Left lobe of liver (tissue), 2 donors: ENCODE measurements around the gene DNAJC6. TPM values are rescaled to one million over a fixed set of nuclear protein-coding genes. Genes with fewer than 3 reads are reported as not detected.

ENCODE experiments used
- ATAC-seq: fragments of 200-7000 bp; cut with Tn5 transposase; one replicate; pipeline ENCODE4 v1.9.1; 2020; ENCODE audit warnings: mild to moderate bottlenecking, moderate library complexity
- DNase-seq: peaks from one replicate; pipeline ENCODE4 v3.0.0-alpha.2; 2020; ENCODE audit warnings: low spot score
- total RNA-seq: library from RNA; stranded (reverse); gene quantifications from one replicate; pipeline ENCODE4 v1.2.1, GENCODE V29; 2021
- donor health status: DM: no; HTN: no; CAD: no; lungs with moderate emphysema.
- donor health status: DM: no; HTN: yes; CAD: no.

Gene DNAJC6
- total RNA-seq, 1 donor from 2014 or later = 0.25 TPM

DNA sequence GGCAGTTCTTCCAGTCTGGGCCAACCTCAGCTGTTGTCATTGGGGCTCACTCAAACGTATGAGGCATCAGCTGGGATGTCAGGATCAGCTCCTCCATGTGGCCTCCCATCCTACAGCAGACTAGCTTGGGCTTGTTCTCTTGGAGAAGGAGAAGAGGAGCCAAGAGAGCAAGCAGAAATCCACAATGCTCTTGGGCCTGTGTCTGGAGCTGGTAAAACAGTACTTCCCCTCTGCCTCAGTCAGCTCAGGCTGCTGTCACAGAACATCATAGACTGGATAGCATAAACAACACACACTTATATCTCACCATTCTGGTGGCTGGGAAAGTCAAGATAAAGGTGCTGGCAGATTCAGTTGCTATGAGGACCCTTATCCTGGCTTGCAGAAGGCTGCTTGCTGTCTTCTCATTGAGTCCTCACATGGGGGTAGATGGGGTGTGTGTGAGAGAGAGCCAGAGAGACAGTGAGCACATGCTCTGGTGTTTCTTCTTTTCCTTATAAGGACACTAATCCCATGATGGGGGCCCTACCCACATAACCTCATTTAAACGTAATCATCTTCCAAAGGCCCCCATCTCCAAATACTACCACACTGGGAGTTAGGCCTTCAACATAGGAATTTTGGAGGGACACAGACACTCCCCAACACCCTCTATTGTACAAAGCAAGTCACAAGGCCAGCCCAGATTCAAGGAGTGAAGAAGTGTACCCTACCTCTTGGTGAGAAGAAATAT, 16.3 kb upstream of the DNAJC6 start:
- ATAC-seq (no peak), DNase-seq (no peak)

- DNase-seq (no peak), ATAC-seq (no peak)
These were observed 11.6 kb upstream of the DNAJC6 start for GRCh38 chr1:65297706-65298105.

DNA sequence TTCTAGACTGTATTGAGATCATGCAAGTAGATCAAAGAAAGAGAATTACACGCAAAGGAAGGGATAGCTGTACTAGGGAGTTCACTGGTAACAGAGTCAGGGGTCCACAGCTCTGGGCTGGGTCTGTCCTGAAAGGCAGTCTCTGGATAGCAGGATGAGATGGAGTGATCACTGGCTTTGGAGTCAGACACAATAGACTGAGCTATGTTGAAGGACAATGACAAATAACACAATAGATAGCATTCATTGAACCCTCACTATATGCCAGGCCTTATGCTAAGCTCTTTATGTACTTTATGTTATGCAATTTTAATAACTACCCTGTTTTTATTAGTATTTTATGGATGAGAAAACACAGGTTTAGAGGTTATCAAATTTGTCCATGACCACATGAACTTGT, 10.0 kb upstream of the DNAJC6 start:
- DNase-seq (no peak), ATAC-seq (no peak)

- ATAC-seq = no peak
These were observed 501 bp upstream of the DNAJC6 start for GRCh38 chr1:65308781-65309303.

DNA sequence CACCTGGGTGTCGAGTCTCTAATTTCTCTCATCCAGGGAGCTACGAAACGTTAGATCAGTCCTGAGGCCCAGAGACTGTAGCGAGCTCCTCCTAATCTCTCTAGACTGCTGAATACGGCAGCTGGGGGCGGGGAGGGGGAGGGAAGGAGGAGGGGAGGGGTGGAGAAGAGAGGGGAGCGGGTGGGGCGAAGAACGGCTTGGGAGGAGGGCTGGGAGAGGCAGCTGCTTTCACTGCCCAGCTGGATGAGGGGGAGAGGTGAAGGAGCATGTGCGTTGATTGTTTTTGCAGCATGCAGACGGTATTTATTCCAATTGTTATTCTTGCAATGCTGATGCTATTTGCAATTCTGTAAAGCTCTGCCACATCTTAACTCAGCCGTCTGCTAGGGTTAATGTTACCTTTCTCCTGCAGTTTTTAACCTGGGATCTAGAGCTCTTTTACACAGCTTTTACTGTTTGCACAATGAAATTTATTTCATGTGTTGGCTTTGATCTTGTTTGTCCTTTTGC, 790 bp downstream of the DNAJC6 start:
- no peak for DNase-seq
- no peak for ATAC-seq

More at GRCh38 chr1:65308781-65309303, 501 bp upstream of the DNAJC6 start:
- no peak for DNase-seq

DNA sequence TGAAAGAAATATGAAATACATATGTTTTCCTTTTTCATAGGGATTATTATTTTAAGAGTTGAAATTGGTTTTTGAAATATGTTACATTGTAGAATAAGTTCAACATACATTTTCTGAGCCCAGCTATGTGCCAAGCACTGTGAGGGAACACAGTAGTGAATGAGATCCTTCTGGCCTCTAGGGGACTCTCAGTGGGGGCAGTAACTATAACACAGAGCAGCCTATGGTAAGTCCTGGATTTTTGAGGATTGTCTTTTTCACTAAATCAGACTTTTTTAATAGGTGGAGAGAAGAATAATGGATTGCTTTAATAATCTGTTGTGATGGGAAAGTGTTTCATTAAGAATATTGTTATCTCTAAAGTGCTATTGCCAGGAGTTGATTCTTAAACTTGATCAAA, 2.4 kb downstream of the DNAJC6 start:
- no peak for ATAC-seq
- no peak for DNase-seq

- ATAC-seq = no peak
- DNase-seq = no peak
These were observed 6.9 kb downstream of the DNAJC6 start for GRCh38 chr1:65316233-65316632.

DNA sequence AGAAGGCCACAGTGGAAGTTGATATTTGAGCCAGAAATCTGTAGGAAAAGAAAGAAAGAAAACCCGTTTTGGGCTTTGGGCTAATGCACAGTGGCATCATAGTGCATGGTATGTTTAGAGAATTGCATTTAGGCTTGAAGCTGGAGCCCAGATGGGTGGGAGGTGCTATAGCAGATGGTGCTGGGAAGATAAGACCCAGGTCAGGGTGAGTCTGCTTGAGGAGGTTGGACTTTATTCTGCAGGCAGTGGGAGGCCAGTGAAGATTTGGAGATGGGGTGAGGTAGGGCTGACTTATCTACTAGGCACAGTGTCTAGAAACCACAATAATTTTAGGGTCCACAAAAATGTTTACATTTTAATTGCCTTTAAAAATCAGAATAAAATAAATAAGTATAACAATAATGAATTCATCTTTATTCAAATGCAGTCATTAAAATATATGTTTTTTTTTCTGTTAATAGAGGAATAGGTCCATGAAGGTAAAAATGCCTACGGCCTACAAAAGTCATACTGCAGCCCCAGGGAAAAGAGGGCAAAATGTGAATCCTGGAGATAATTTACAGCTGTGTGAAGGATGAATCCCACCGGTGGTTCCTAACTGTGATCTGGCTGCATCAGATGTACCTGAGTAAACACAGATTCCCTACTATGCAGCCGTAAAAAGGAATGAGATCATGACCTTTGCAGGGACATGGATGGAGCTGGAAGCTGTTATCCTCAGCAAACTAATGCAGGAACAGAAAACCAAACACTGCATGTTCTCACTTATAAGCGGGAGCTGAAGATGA, 8.7 kb downstream of the DNAJC6 start:
- ATAC-seq (no peak), DNase-seq (no peak)

DNA sequence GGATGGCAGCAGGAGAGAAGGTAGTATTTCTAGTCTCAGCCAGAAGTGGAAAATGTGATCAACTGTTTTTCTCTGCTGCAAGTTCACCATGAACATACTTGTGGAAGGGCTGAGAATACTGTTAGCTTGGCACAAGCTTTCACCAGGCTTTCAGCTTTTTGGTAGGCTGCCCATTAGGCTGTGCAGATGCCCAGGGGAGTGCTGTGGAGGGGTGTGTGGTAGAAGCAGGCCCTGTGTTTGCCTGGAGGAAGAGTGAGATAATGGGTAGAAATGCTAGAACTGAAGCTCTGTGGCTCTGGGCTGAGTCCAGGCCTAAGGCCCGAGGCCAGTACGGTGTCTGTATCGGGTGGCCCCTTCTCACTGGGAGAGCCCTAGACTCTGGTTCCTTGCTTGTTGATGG, 9.8 kb downstream of the DNAJC6 start:
- ATAC-seq = no peak
- DNase-seq = no peak

- no peak for ATAC-seq
- no peak for DNase-seq
These were observed 10.4 kb downstream of the DNAJC6 start for GRCh38 chr1:65319754-65320153.

GRCh38 chr1:65321879-65322278, 12.5 kb downstream of the DNAJC6 start:
- ATAC-seq = no peak
- no peak for DNase-seq

DNA sequence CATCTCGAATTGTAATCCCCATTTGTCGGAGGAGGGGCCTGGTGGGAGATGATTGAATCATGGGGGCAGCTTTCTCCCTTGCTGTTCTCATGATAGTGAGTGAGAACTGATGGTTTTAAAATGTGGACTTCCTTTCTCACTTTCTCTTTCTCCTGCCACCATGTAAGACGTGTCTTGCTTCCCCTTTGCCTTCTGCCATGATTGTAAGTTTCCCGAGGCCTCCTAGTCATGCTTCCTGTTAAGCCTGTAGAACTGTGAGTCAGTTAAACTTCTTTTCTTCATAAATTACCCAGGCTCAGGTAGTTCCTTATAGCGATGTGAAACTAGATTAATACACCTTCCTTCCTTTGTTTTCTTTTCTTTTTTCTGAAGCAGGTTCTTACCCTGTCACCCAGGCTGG, 13.9 kb downstream of the DNAJC6 start:
- no peak for DNase-seq

GRCh38 chr1:65330021-65330420, 20.7 kb downstream of the DNAJC6 start:
- ATAC-seq = no peak

More for the DNA sequence above, 13.9 kb downstream of the DNAJC6 start:
- ATAC-seq = no peak

DNA sequence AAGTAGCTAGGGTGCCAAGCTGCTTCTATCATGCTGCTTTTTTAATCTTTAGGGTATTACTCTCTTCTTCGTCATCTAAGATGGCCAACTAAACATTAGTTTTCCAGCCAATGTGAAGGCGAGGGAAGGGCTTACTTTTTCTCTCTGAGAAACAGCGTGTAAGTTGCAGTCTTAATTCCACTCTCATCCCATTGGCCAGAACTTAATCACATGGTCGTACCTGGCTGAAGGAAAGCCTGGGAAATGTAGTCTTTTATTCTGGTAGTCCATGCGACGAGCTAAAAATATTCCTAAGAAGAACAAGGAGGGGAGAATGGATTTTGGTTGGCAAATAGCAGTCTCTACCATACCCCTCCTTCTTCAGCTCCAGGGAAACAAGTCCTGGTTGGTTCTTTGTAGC, 21.5 kb downstream of the DNAJC6 start:
- no peak for ATAC-seq
- no peak for DNase-seq

More at GRCh38 chr1:65330021-65330420, 20.7 kb downstream of the DNAJC6 start:
- no peak for DNase-seq

GRCh38 chr1:65332821-65333220, 23.5 kb downstream of the DNAJC6 start:
- DNase-seq (no peak), ATAC-seq (no peak)

DNA sequence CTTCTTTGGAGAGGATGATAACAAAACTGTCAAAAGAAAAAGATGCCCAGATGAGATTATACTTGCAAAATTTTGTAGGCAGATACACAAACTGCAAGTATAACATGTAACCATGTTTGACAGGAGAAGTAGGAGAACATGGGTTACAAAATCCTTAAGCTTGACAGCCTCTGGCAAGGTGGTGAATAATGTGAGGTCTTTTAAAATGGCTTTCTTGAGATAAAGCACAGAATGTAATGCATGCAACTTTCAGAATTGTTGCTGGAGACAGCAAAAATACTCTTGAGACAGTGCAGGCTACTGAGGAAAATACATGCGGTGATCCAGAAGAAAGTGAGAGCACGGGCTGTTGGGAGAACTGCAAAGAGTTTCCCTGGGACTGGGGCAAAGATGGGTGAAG, 24.7 kb downstream of the DNAJC6 start:
- DNase-seq (no peak), ATAC-seq (no peak)

- ATAC-seq (no peak), DNase-seq (no peak)
These were observed 30.6 kb downstream of the DNAJC6 start for GRCh38 chr1:65339866-65340468.

DNA sequence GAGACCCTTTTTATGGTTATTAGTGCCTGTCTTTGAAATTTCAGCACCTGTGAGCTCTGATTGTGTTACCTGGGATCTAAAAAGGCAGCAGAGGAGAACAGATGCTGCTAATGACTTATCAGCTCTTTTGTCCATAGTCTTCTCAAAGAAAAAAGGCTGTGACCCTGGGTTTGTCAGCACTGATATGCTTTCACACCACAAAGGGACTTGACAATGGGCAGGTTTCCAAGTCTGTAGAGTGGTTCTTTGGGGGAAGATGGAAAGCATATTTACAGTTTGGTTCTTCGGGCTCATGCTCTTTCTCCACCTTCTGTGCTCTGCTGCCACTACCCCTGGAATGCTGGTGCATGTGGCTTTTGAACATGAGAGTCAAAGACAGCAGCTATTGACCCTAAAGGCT, 32.0 kb downstream of the DNAJC6 start:
- ATAC-seq = no peak
- DNase-seq = no peak

DNA sequence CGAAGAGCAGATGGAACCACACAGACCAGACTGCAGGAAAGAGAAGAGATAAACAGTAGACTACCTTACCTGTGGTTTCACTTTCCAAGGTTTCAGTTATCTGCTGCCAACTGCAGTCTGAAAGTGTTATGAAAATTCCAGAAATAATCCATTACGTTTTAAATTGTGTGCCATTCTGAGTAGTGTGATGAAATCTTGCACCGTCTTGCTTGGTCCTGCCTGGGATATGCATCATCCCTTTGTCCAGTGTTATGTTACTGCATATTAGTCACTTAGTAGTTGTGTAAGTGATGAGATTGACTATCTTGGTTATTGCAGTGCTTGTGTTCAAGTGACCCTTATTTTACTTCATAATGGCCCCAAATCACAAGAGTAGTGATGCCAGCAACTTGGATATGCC, 33.9 kb downstream of the DNAJC6 start:
- ATAC-seq (no peak), DNase-seq (no peak)

DNA sequence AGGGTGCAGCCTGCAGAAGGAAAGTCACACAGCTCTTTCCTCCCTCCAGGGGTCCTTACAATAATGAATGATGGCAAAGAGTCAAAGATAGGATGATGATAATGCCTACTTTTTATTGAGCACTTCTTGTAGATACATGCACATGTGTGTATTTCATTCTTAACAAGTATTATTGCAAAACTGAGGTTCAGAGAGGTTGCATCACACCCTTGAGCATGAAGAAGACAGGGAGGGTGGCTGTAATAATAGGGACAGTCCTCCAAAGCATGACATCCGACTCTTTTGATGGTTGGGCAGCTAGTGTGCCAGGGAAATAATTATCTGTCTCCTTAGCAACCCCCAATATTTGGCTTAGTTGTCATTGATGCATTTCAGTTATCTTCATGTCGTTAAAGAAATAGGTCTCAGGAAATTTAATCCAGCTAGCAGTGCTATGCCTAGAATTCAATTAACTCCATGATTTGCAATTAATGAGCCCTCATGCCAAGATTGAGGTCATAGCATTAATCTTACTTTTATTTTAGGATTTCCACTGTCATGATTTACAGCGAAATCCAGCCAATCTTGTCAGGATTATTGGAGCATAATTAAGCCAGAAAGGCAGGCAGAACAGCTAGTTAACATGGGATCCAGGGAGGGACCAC, 35.0 kb downstream of the DNAJC6 start:
- no peak for DNase-seq
- ATAC-seq = no peak

DNA sequence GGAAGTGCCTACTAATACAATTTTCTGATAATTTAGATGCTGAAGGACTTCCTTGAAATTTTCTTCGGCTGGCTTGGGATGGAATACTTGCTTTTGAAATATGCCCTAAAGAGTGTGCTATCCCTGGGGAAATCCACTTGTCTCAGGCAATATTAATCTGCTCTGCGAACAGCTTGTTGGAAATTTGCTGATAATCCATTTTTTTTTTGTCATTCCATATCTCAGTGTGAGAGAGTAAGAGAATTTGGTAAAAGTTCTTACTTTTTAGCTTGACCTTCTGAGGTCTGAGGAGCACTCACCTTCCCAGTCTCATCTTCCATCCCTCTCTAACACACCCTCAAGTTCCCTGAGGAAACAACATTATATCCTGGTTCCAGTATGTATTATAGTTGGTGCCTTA, 36.8 kb downstream of the DNAJC6 start:
- no peak for DNase-seq
- no peak for ATAC-seq
